Vagina (tissue), 2 donors: ENCODE data around the gene NR1I2.

Source experiments
- POLR2A ChIP-seq, 2 donors: fragments of 450-650 bp; IDR thresholded peaks; one replicate each; pipeline ENCODE4 v1.6.1; 2017; ENCODE audit warnings: antibody characterized with exemption in 2 of 2, mild to moderate bottlenecking in 2 of 2, moderate library complexity in 2 of 2
- POLR2AphosphoS5 ChIP-seq, 2 donors: sonication (generic); formaldehyde crosslinking; IDR thresholded peaks; one replicate each; pipeline ENCODE4 v1.9.0; 2017; ENCODE audit warnings: antibody characterized with exemption in 2 of 2, mild to moderate bottlenecking in 2 of 2, low read depth in 1 of 2; ENCODE audit not compliant: insufficient read depth in 1 of 2
- TF ChIP-seq, protein P1 (sequence below), 3 experiments: fragments of 450-650 bp in 2 of 3; fragments of 200-600 bp in 1 of 3; sonication (generic) in 1 of 3; IDR thresholded peaks; one replicate each; pipeline ENCODE4 v1.5.1; 2017 to 2019; ENCODE audit warnings: antibody characterized with exemption in 3 of 3, mild to moderate bottlenecking in 2 of 3, moderate library complexity in 2 of 3

DNA sequence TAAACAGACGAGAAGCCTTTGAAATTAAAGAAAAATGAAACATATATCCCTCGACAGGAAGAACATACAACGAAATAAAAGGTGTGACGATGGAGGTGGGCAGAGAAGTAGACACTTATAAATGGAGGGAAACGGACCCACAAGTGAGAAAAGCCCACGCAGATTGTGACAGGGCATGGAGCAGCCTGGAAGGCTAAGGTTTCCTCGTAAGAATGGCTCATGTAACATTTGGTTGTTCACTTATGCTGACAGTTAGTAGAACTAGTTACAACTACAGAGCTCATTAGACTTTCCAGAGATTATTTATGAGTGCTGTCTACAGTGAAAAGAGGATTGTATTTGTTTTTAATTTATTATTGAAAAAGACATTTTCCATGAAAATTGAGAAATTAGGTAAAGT lies 82.6 kb downstream of the NR1I2 start:
- TF ChIP-seq, protein P1, sequence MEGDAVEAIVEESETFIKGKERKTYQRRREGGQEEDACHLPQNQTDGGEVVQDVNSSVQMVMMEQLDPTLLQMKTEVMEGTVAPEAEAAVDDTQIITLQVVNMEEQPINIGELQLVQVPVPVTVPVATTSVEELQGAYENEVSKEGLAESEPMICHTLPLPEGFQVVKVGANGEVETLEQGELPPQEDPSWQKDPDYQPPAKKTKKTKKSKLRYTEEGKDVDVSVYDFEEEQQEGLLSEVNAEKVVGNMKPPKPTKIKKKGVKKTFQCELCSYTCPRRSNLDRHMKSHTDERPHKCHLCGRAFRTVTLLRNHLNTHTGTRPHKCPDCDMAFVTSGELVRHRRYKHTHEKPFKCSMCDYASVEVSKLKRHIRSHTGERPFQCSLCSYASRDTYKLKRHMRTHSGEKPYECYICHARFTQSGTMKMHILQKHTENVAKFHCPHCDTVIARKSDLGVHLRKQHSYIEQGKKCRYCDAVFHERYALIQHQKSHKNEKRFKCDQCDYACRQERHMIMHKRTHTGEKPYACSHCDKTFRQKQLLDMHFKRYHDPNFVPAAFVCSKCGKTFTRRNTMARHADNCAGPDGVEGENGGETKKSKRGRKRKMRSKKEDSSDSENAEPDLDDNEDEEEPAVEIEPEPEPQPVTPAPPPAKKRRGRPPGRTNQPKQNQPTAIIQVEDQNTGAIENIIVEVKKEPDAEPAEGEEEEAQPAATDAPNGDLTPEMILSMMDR (IDR thresholded peaks at IDR 0.05), result no peak
- TF ChIP-seq POLR2A (IDR thresholded peaks at IDR 0.05), result no peak
- TF ChIP-seq POLR2AphosphoS5 (IDR thresholded peaks at IDR 0.05; ENCODE audit: insufficient read depth in 1 of 2, low read depth in 1 of 2), result no peak
